OCI-LY7 (cell line): Measurements from ENCODE around the gene FAM78B.

Experiments used
- EZH2phosphoT487 ChIP-seq: fragments of 200-600 bp; sonication (generic); IDR thresholded peaks from 2 replicates; pipeline ENCODE4 v1.6.1; 2018; ENCODE audit warnings: low read depth, borderline replicate concordance, mild to moderate bottlenecking, mixed run types, antibody characterized with exemption, low read length, moderate library complexity, mixed read lengths
- TF ChIP-seq, protein P1 (sequence below): fragments of 200-600 bp; sonication (generic); conservative IDR thresholded peaks from 2 replicates; pipeline ENCODE4 v1.5.1; 2014; ENCODE audit warnings: mild to moderate bottlenecking, antibody characterized with exemption, low read length, moderate library complexity, mixed read lengths

DNA sequence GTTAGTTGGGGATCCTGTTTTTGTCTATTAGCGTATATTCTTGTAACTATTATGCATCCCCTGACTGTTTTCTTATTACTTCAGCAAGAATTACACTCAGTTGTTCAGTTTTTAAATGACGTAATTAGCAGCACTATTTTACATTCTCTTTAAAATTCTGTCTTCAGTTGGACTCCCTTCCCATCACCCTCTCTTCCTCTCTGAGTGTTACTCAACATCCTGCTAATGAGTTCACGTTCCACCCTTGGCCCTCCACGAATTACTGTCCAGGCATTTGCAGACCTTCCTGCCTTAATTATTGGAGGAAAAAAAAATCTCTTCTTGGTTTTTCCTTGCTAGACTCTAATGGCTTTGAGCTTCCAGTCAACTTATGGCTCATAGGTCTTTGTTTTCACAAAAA is 23.6 kb upstream of the FAM78B start:
- TF ChIP-seq, protein P1, sequence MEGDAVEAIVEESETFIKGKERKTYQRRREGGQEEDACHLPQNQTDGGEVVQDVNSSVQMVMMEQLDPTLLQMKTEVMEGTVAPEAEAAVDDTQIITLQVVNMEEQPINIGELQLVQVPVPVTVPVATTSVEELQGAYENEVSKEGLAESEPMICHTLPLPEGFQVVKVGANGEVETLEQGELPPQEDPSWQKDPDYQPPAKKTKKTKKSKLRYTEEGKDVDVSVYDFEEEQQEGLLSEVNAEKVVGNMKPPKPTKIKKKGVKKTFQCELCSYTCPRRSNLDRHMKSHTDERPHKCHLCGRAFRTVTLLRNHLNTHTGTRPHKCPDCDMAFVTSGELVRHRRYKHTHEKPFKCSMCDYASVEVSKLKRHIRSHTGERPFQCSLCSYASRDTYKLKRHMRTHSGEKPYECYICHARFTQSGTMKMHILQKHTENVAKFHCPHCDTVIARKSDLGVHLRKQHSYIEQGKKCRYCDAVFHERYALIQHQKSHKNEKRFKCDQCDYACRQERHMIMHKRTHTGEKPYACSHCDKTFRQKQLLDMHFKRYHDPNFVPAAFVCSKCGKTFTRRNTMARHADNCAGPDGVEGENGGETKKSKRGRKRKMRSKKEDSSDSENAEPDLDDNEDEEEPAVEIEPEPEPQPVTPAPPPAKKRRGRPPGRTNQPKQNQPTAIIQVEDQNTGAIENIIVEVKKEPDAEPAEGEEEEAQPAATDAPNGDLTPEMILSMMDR: no peak
- no peak for TF ChIP-seq EZH2phosphoT487
